PFSK-1 (cell line): ENCODE data around the gene HUS1.

Experiments used
- FOXP2 ChIP-seq: optimal IDR thresholded peaks from 2 replicates; pipeline ENCODE3; 2011; ENCODE audit warnings: borderline replicate concordance, control low read depth, inconsistent platforms; ENCODE audit not compliant: insufficient read depth; ENCODE audit errors: extremely low read length, extremely low read depth
- POLR2AphosphoS5 ChIP-seq: IDR thresholded peaks from 2 replicates; pipeline ENCODE4 v1.6.1; 2012; ENCODE audit warnings: low read depth, mild to moderate bottlenecking, control low read depth, low read length, moderate library complexity
- SIN3A ChIP-seq: IDR thresholded peaks from 2 replicates; pipeline ENCODE4 v1.6.1; 2012; ENCODE audit warnings: mild to moderate bottlenecking, low read length, moderate library complexity, borderline replicate concordance; ENCODE audit not compliant: insufficient read depth
- TAF1 ChIP-seq: IDR thresholded peaks from 2 replicates; pipeline ENCODE4 v1.6.1; 2012; ENCODE audit warnings: low read length, control low read depth, borderline replicate concordance; ENCODE audit not compliant: insufficient read depth

- no peak for TF ChIP-seq POLR2AphosphoS5
- TF ChIP-seq FOXP2, result no peak
- TF ChIP-seq SIN3A, result no peak
- TF ChIP-seq TAF1, result no peak
Observed at GRCh38 chr7:47982610-47983009, 3.2 kb upstream of the HUS1 start.
